Measurements from ENCODE around the gene CARF. TPM values are rescaled to one million over a fixed set of nuclear protein-coding genes. Genes with fewer than 3 reads are reported as not detected.
"Not testable (repeated sequence)": the region's sequence is repeated elsewhere in the genome, so short reads cannot be mapped to it uniquely, and the experiment has no call there.

Gene CARF
- total RNA-seq, 1 experiment from 2014 or later: 4.2 TPM

DNA sequence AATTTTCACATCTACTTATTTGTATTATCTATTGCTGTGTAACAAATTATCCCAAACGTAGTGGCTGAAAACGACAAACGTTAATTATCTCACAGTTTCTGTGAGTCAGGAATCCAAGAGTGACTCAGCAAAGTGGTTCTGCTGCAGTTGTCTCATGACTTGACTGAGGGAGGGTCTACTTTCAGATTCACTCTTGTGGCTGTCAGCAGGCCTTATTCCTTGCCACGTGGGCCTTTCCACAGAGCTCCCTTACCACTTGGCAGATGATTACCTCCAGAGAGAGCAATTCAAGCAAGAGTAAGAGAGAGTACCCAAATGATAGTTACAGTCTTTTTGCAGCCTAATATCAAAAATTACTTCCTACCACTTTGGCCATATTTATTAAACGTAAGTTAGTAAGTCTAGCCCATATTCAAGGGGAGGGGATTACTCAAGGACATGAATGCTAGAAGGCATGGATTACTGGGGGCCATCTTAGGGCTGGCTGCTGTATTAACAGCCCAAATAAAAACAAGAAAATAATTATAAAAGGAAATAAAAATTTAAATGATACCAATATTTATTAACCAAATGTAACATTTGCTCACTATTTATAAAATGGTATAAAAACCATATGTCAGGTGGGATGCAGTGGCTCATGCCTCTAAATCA, 53.9 kb downstream of the CARF start:
- ChIA-PET CTCF (no interaction called here), POLR2A (no interaction called here), RAD21 (ENCODE audit: low non-redundant PET in 1 of 2, low total read pairs in 2 of 2, uncharacterized antibody in 2 of 2, unreplicated experiment in 2 of 2) (no interaction called here)
- Histone ChIP-seq H3K9ac (ENCODE audit: low read length) (no peak overlapping the region), H4K20me1 (ENCODE audit: insufficient read depth) (no peaks in the 10 kb centered on the region), H3K27me3 (ENCODE audit: insufficient read depth, low read length) (no peaks in the 10 kb centered on the region), H3K36me3 (ENCODE audit: control insufficient read depth in 1 of 2, insufficient read depth in 2 of 2, low read length in 2 of 2) (no peaks in the 10 kb centered on the region), H2AFZ (ENCODE audit: low read depth, low read length, poor library complexity, severe bottlenecking) (peak overlapping the region; percentile 93), H3K9me2 (ENCODE audit: insufficient read depth) (no peaks in the 10 kb centered on the region), H3K27ac (ENCODE audit: low read depth, low read length) (no peak overlapping the region), H3K9me3 (ENCODE audit: control insufficient read depth in 1 of 2, insufficient read depth in 1 of 2, low read depth in 1 of 2, low read length in 2 of 2) (no peaks in the 10 kb centered on the region), H3K79me2 (ENCODE audit: insufficient read depth, low read length) (no peaks in the 10 kb centered on the region), H3K4me3 (replicated peaks in 1 of 2; ENCODE audit: low read depth in 1 of 2, low read length in 2 of 2) (peak overlapping the region in 1 of 2 experiments; percentile 21; a peak in 1 of 4 replicates), H3K4me1 (ENCODE audit: control insufficient read depth in 1 of 2, insufficient read depth in 2 of 2, low read length in 2 of 2) (peaks cover 3 to 13% of the 10 kb centered on the region in 2 experiments; a peak in 3 of 4 replicates), H3K4me2 (ENCODE audit: low read length) (peak overlapping the region; percentile 66)
- ATAC-seq (peak; percentile 68), DNase-seq (ENCODE audit: low read depth, low spot score) (peak; percentile 6)
- TF ChIP-seq RAD21 (IDR thresholded peaks at IDR 0.05; ENCODE audit: low read depth): no peak
- no peak for TF ChIP-seq SRF (IDR thresholded peaks at IDR 0.05; ENCODE audit: low read depth)
- TF ChIP-seq EZH2phosphoT487 (IDR thresholded peaks at IDR 0.05; ENCODE audit: borderline replicate concordance): no peak
- TF ChIP-seq TCF7L2 (IDR thresholded peaks at IDR 0.05; ENCODE audit: borderline replicate concordance, extremely low read depth, insufficient read depth, insufficient read length): no peak
- TF ChIP-seq FOSL1 (IDR thresholded peaks at IDR 0.05; ENCODE audit: low read depth): peak; percentile 45; the same call in 1 of the 2 replicates
- no peak for TF ChIP-seq POLR2AphosphoS5 (IDR thresholded peaks at IDR 0.05; ENCODE audit: low read depth, low read length)
- TF ChIP-seq SP1 (IDR thresholded peaks at IDR 0.05; ENCODE audit: low read depth): no peak
- TF ChIP-seq YY1 (IDR thresholded peaks at IDR 0.05; ENCODE audit: extremely low read depth, insufficient replicate concordance, low read depth, low read length): no peak
- TF ChIP-seq ZNF274 (IDR thresholded peaks at IDR 0.05; ENCODE audit: low read depth, low read length): no peak
- TF ChIP-seq, protein P1, sequence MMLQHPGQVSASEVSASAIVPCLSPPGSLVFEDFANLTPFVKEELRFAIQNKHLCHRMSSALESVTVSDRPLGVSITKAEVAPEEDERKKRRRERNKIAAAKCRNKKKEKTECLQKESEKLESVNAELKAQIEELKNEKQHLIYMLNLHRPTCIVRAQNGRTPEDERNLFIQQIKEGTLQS (IDR thresholded peaks at IDR 0.05): no peak
- 0 out of 2 replicates have a peak, but pooled peaks have one; percentile 21 for TF ChIP-seq JUND (IDR thresholded peaks at IDR 0.05)
- TF ChIP-seq, protein P2, sequence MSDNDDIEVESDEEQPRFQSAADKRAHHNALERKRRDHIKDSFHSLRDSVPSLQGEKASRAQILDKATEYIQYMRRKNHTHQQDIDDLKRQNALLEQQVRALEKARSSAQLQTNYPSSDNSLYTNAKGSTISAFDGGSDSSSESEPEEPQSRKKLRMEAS (IDR thresholded peaks at IDR 0.05): peak; percentile 58; the same call in 1 of the 2 replicates
- no peak for TF ChIP-seq ZFX (IDR thresholded peaks at IDR 0.05)
- BruUV-seq (replicated peaks): no TSS peak
- intact Hi-C loops (cut with micrococcal nuclease): no loop called here

DNA sequence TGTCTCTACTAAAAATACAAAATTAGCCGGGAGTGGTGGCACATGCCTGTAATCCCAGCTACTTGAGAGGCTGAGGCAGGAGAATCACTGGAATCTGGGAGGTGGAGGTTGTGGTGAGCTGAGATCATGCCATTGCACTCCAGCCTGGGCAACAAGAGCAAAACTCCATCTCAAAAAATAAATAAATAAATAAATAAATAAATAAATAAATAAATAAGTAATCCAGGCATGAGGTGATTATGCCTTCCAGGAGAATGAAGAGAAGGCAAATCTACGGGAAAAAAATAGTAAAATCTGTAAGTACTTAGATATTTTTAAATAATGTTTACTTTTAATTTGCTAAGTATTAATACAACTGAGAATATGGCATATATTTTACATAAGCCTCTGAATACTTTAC, 57.3 kb downstream of the CARF start:
- H3K4me2 ChIP-seq (ENCODE audit: low read length); H3K9ac ChIP-seq (ENCODE audit: low read length); intact Hi-C loops (cut with micrococcal nuclease); CTCF ChIA-PET; DNase-seq (ENCODE audit: low read depth, low spot score); H3K79me2 ChIP-seq (ENCODE audit: insufficient read depth, low read length); H3K4me3 ChIP-seq (replicated peaks in 1 of 2; ENCODE audit: low read depth in 1 of 2, low read length in 2 of 2); ATAC-seq; BruUV-seq (replicated peaks); H3K9me3 ChIP-seq (ENCODE audit: control insufficient read depth in 1 of 2, insufficient read depth in 1 of 2, low read depth in 1 of 2, low read length in 2 of 2); H3K27ac ChIP-seq (ENCODE audit: low read depth, low read length); H3K36me3 ChIP-seq (ENCODE audit: control insufficient read depth in 1 of 2, insufficient read depth in 2 of 2, low read length in 2 of 2); H3K9me2 ChIP-seq (ENCODE audit: insufficient read depth); H2AFZ ChIP-seq (ENCODE audit: low read depth, low read length, poor library complexity, severe bottlenecking); H4K20me1 ChIP-seq (ENCODE audit: insufficient read depth); RAD21 ChIA-PET (ENCODE audit: low non-redundant PET in 1 of 2, low total read pairs in 2 of 2, uncharacterized antibody in 2 of 2, unreplicated experiment in 2 of 2); H3K27me3 ChIP-seq (ENCODE audit: insufficient read depth, low read length): not testable (repeated sequence)
- peaks cover 3 to 13% of the 10 kb centered on the region in 2 experiments; a peak in 3 of 4 replicates for H3K4me1 ChIP-seq (ENCODE audit: control insufficient read depth in 1 of 2, insufficient read depth in 2 of 2, low read length in 2 of 2)
- POLR2A ChIA-PET: interaction anchor here (0.7 kb wide), 1 partner anchor 625 kb away, joined by 3 read pairs; no protein-coding TSS in a partner anchor
